Tibial artery (tissue), 4 donors: ENCODE data around the gene RUNX2.

Experiments used
- DNase-seq, 2 donors: peaks; one replicate each; pipeline ENCODE4 v3.0.0-alpha.2; 2019
- H3K27ac ChIP-seq, 2 donors: fragments of 200-600 bp; sonication (generic) in 1 of 2; 1 replicate in 1 of 2; 2 replicates in 1 of 2; pipeline ENCODE4 v1.5.1; 2018 to 2019; ENCODE audit warnings: mild to moderate bottlenecking in 1 of 2
- H3K27me3 ChIP-seq, 2 donors: fragments of 200-600 bp; sonication (generic) in 1 of 2; one replicate each; pipeline versions ENCODE4 v1.5.1 to v1.6.0; 2016 to 2019
- H3K36me3 ChIP-seq, 3 donors: fragments of 200-600 bp; sonication (generic) in 2 of 3; one replicate each; pipeline ENCODE4 v1.5.1; 2016 to 2019; ENCODE audit warnings: mild to moderate bottlenecking in 2 of 3
- H3K4me1 ChIP-seq, 4 donors: fragments of 200-600 bp; sonication (generic) in 2 of 4; 1 replicate in 3 of 4; 2 replicates in 1 of 4; pipeline ENCODE4 v1.5.1; 2016 to 2019
- H3K4me3 ChIP-seq, 2 donors: fragments of 200-600 bp; sonication (generic) in 1 of 2; 1 replicate in 1 of 2; 2 replicates in 1 of 2; pipeline ENCODE4 v1.5.1; 2018 to 2019; ENCODE audit warnings: mild to moderate bottlenecking in 2 of 2
- H3K9me3 ChIP-seq, 3 donors: fragments of 200-600 bp; sonication (generic) in 1 of 3; one replicate each; pipeline ENCODE4 v1.5.1; 2016 to 2019
- intact Hi-C: fragments of 100-400 bp; cut with DNase I; formaldehyde crosslinking; loops from one replicate; pipeline ENCODE4 v1.15.0; 2023; ENCODE audit warnings: low total_unique reads
- TF ChIP-seq, protein P1 (sequence below), 2 experiments: fragments of 200-600 bp in 1 of 2; fragments of 450-650 bp in 1 of 2; IDR thresholded peaks; one replicate each; pipeline ENCODE4 v1.5.1; 2017 to 2019; ENCODE audit warnings: antibody characterized with exemption in 2 of 2, mild to moderate bottlenecking in 1 of 2, moderate library complexity in 1 of 2

The RUNX2 gene

DNA sequence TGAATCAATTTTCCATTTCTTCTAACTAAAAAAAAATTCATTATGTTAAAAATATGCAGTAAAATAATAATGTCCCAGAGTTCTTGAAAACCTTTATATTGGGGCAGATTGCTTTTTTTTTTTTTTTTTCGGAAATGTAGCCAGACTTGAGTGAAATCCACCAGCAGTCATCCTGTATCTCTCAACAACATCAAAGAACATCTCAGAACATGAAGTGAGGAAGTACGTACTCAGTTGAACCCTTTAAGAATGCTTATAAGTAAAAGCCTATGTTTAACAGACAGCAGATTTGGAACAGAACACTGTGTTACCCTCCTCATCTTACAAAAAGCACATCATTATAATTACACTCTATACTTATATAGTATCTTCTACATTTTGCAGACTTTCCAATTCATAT lies 100.6 kb downstream of the RUNX2 start:
- H3K4me1 ChIP-seq: peaks cover 0 to 8% (median 3%) of the 10 kb centered on the region in 4 donors
- H3K27me3 ChIP-seq: peaks cover 0 to 8% of the 10 kb centered on the region in 2 donors
- DNase-seq: no peak
- no peaks in the 10 kb centered on the region for H3K9me3 ChIP-seq
- intact Hi-C loops: no loop called here
- no peak overlapping the region for H3K4me3 ChIP-seq
- H3K27ac ChIP-seq: no peak overlapping the region
- TF ChIP-seq, protein P1, sequence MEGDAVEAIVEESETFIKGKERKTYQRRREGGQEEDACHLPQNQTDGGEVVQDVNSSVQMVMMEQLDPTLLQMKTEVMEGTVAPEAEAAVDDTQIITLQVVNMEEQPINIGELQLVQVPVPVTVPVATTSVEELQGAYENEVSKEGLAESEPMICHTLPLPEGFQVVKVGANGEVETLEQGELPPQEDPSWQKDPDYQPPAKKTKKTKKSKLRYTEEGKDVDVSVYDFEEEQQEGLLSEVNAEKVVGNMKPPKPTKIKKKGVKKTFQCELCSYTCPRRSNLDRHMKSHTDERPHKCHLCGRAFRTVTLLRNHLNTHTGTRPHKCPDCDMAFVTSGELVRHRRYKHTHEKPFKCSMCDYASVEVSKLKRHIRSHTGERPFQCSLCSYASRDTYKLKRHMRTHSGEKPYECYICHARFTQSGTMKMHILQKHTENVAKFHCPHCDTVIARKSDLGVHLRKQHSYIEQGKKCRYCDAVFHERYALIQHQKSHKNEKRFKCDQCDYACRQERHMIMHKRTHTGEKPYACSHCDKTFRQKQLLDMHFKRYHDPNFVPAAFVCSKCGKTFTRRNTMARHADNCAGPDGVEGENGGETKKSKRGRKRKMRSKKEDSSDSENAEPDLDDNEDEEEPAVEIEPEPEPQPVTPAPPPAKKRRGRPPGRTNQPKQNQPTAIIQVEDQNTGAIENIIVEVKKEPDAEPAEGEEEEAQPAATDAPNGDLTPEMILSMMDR (IDR thresholded peaks at IDR 0.05): no peak
- H3K36me3 ChIP-seq: no peaks in the 10 kb centered on the region

DNA sequence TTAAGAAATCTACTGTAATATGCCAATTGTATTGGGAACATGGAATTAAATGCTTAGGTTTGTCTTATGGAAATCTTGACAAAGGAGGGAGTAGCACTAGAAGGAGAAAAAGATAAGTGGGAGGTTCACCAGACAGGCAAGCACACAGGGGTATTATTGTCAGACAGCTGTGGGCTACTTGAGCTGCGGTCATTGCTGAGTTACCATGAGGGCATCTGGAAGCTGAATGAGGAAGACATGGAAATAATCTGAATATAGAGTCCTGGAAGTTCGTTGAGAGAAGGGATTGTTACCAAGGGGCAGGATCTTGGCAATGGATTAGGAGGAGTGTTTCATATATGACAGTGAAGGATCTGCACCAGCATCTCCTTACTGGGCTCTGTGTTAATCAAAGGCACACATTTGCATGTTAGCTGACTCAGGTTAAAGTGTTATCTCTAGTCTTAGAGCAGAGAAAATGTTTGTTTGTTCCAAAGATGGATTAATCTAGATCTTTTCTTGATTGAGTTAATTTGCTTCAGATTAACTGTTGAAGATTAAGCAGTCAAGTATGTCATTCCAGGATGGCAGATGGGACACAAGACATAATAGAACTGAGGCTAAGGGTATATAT lies 102.6 kb downstream of the RUNX2 start:
- intact Hi-C loops: no loop called here
- no peak for DNase-seq
- no peaks in the 10 kb centered on the region for H3K9me3 ChIP-seq
- H3K4me1 ChIP-seq: no peaks in the 10 kb centered on the region
- TF ChIP-seq, protein P1 (IDR thresholded peaks at IDR 0.05): no peak
- peaks cover 0 to 3% of the 10 kb centered on the region in 2 donors for H3K27me3 ChIP-seq
- no peaks in the 10 kb centered on the region for H3K36me3 ChIP-seq
- H3K27ac ChIP-seq: no peak overlapping the region
- H3K4me3 ChIP-seq: no peak overlapping the region

DNA sequence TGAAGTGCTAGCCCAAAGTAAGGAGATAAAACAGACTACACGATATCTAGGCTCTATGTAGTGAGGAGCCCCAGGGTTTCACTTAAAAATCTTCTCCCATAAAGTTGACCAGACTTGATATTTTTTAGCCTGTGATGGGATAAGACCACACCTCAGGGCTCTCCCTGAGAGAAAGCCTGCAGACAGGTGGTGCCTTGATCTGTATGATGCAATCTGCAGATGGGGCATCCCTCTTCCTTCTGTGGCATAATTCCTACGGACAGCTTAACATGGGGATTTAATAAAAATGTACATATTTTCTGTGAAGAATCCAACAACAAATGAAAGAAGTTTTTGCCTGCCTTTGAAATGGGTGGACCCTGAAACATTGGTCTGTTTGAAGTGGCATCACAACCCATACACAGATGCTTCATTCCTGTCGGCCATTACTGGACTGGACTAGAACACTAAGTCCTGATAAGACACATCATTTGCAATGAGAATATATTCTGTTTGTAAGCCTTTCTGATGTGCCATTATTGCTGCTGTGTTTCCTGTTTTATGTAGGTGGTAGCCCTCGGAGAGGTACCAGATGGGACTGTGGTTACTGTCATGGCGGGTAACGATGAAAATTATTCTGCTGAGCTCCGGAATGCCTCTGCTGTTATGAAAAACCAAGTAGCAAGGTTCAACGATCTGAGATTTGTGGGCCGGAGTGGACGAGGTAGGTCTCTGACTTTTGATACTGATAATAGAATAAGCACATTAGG lies 103.4 kb downstream of the RUNX2 start:
- Histone ChIP-seq H3K27ac (no peak overlapping the region), H3K4me3 (no peak overlapping the region), H3K9me3 (no peaks in the 10 kb centered on the region), H3K36me3 (no peaks in the 10 kb centered on the region), H3K4me1 (peaks cover 0 to 4% (median 2%) of the 10 kb centered on the region in 4 donors), H3K27me3 (peaks cover 0 to 3% of the 10 kb centered on the region in 2 donors)
- intact Hi-C loops: loop anchor here (2.0 kb wide), 1 partner anchor 41 kb away; no protein-coding TSS in a partner anchor
- no peak for DNase-seq
- TF ChIP-seq, protein P1 (IDR thresholded peaks at IDR 0.05): no peak

DNA sequence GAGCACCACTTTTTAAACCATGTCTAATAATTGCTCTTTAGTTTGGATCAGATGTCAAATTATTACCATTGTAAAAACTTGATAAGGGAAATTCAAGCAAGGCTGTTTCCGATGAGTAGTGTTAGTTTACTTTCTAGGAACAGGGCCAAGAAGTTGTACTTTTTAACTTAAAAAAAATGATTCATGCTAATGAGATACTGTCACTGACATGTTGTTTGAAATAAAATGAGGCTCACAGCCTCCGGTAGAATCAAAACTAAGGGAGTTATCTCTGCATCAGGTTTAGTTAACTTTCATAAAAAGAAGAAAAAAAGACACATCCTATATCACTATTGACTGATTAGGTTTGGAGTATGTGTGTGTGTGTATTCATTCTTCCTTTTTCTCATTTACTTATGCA lies 104.8 kb downstream of the RUNX2 start:
- H3K27me3 ChIP-seq: peaks cover 0 to 3% of the 10 kb centered on the region in 2 donors
- no peaks in the 10 kb centered on the region for H3K9me3 ChIP-seq
- H3K4me3 ChIP-seq: no peak overlapping the region
- no peak for DNase-seq
- intact Hi-C loops: loop anchor here (2.0 kb wide), 1 partner anchor 40 kb away; no protein-coding TSS in a partner anchor
- H3K27ac ChIP-seq: no peak overlapping the region
- TF ChIP-seq, protein P1 (IDR thresholded peaks at IDR 0.05): no peak
- no peaks in the 10 kb centered on the region for H3K36me3 ChIP-seq
- H3K4me1 ChIP-seq: peaks cover 0 to 17% (median 7%) of the 10 kb centered on the region in 4 donors

DNA sequence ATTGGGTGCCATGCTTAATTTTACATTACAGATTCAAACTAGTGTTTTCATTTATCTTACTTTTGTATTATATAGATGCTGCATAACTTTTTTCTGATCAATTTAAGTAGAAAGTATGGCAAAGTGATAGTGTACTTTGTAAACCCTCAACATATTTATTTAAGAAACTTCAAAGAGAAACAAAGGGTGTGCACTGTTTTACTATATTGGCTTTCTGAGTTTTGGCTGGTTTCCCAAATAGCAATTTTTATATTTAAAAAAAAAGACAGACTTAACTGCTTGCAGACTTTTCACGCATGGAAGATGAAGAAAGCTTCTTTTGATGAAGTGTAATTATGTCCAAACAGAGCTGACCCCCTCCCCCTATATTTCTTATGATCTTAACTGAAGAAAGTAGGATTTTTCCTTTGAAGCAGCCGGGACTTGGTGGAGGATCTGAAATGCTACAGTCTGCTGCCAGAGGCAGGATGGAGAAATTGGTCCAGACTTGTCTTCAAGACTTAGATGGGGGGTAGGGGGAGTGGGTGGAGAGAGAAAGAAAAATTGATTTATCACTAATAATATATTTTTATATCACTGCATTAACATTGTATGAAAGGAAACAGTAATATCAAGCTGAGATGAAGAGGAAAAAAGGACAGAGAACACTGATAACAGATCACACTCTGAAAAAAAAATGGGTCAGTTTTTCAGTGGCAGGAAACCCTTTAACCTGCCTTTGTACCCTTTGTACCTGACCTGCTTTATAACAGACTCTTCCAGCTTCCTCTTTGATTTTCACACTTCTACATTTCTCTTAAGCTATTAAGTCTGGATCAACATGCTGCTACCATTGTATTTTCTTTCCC lies 105.6 kb downstream of the RUNX2 start:
- H3K4me1 ChIP-seq: peaks cover 0 to 17% (median 7%) of the 10 kb centered on the region in 4 donors
- no peaks in the 10 kb centered on the region for H3K9me3 ChIP-seq
- no peak for DNase-seq
- TF ChIP-seq, protein P1 (IDR thresholded peaks at IDR 0.05): no peak
- peaks cover 0 to 3% of the 10 kb centered on the region in 2 donors for H3K27me3 ChIP-seq
- intact Hi-C loops: loop anchor here (2.0 kb wide), 1 partner anchor 39 kb away; no protein-coding TSS in a partner anchor
- H3K4me3 ChIP-seq: no peak overlapping the region
- H3K27ac ChIP-seq: no peak overlapping the region
- no peaks in the 10 kb centered on the region for H3K36me3 ChIP-seq
